ENCODE data around the gene PBX3. TPM values are rescaled to one million over a fixed set of nuclear protein-coding genes. Genes with fewer than 3 reads are reported as not detected.
"Not testable (repeated sequence)": the region's sequence is repeated elsewhere in the genome, so short reads cannot be mapped to it uniquely, and the experiment has no call there.

Gene PBX3
- total RNA-seq, 1 donor from 2014 or later: 37.7 TPM

GRCh38 chr9:125774106-125774505 is 26.9 kb downstream of the PBX3 start:
- Mint-ChIP-seq H3K36me3 (ENCODE audit: insufficient read depth) (peaks cover 10% of the 10 kb centered on the region), H3K9me3 (ENCODE audit: low read depth) (peaks cover 9% of the 10 kb centered on the region), H3K27ac (no peak overlapping the region), H3K4me1 (ENCODE audit: low read depth) (peaks cover 31% of the 10 kb centered on the region), H3K27me3 (no peaks in the 10 kb centered on the region), H3K4me3 (ENCODE audit: low read depth) (no peak overlapping the region)
- no peak for DNase-seq (ENCODE audit: low spot score, unreplicated experiment)
- TF ChIP-seq CTCF (IDR thresholded peaks at IDR 0.05; ENCODE audit: unreplicated experiment): no peak

- Mint-ChIP-seq H3K4me1 (ENCODE audit: low read depth) (peaks cover 18% of the 10 kb centered on the region), H3K9me3 (ENCODE audit: low read depth) (peaks cover 12% of the 10 kb centered on the region), H3K36me3 (ENCODE audit: insufficient read depth) (peaks cover 14% of the 10 kb centered on the region)
- H3K27ac Mint-ChIP-seq; DNase-seq (ENCODE audit: low spot score, unreplicated experiment); H3K4me3 Mint-ChIP-seq (ENCODE audit: low read depth); H3K27me3 Mint-ChIP-seq: not testable (repeated sequence)
These were observed 29.6 kb downstream of the PBX3 start for GRCh38 chr9:125776789-125777188.

- H3K4me1 Mint-ChIP-seq (ENCODE audit: low read depth); H3K4me3 Mint-ChIP-seq (ENCODE audit: low read depth); H3K27ac Mint-ChIP-seq; H3K27me3 Mint-ChIP-seq; DNase-seq (ENCODE audit: low spot score, unreplicated experiment): not testable (repeated sequence)
- Mint-ChIP-seq H3K36me3 (ENCODE audit: insufficient read depth) (peaks cover 26% of the 10 kb centered on the region), H3K9me3 (ENCODE audit: low read depth) (peaks cover 23% of the 10 kb centered on the region)
These were observed 31.5 kb downstream of the PBX3 start for GRCh38 chr9:125778538-125779219.

GRCh38 chr9:125779220-125779565 is 32.0 kb downstream of the PBX3 start:
- H3K4me1 Mint-ChIP-seq (ENCODE audit: low read depth); H3K27ac Mint-ChIP-seq; H3K4me3 Mint-ChIP-seq (ENCODE audit: low read depth); DNase-seq (ENCODE audit: low spot score, unreplicated experiment); H3K27me3 Mint-ChIP-seq: not testable (repeated sequence)
- H3K36me3 Mint-ChIP-seq (ENCODE audit: insufficient read depth): peaks cover 26% of the 10 kb centered on the region
- peaks cover 23% of the 10 kb centered on the region for H3K9me3 Mint-ChIP-seq (ENCODE audit: low read depth)

GRCh38 chr9:125782718-125783117 is 35.5 kb downstream of the PBX3 start:
- DNase-seq (ENCODE audit: low spot score, unreplicated experiment): no peak
- TF ChIP-seq CTCF (IDR thresholded peaks at IDR 0.05; ENCODE audit: unreplicated experiment): no peak
- Mint-ChIP-seq H3K27me3 (no peaks in the 10 kb centered on the region), H3K27ac (peak overlapping the region; percentile 31), H3K9me3 (ENCODE audit: low read depth) (peaks cover 14% of the 10 kb centered on the region), H3K4me3 (ENCODE audit: low read depth) (no peak overlapping the region), H3K4me1 (ENCODE audit: low read depth) (peaks cover 2% of the 10 kb centered on the region), H3K36me3 (ENCODE audit: insufficient read depth) (peaks cover 24% of the 10 kb centered on the region)

- H3K4me3 Mint-ChIP-seq (ENCODE audit: low read depth): no peak overlapping the region
- peaks cover 24% of the 10 kb centered on the region for H3K36me3 Mint-ChIP-seq (ENCODE audit: insufficient read depth)
- TF ChIP-seq CTCF (IDR thresholded peaks at IDR 0.05; ENCODE audit: unreplicated experiment): no peak
- peak overlapping the region; percentile 8 for H3K27ac Mint-ChIP-seq
- DNase-seq (ENCODE audit: low spot score, unreplicated experiment): no peak
- H3K27me3 Mint-ChIP-seq: no peaks in the 10 kb centered on the region
- H3K9me3 Mint-ChIP-seq (ENCODE audit: low read depth): peaks cover 14% of the 10 kb centered on the region
- peaks cover 4% of the 10 kb centered on the region for H3K4me1 Mint-ChIP-seq (ENCODE audit: low read depth)
These were observed 37.3 kb downstream of the PBX3 start for GRCh38 chr9:125784286-125785049.

Data from progenitor cell of endocrine pancreas (in vitro differentiated cells).